Psoas muscle (tissue), 8 donors: Measurements from ENCODE around the gene GDF11. TPM values are rescaled to one million over a fixed set of nuclear protein-coding genes. Genes with fewer than 3 reads are reported as not detected.

Experiments used
- ATAC-seq, 4 donors: fragments of 200-7000 bp; cut with Tn5 transposase; one replicate each; pipeline ENCODE4 v1.9.1; 2020; ENCODE audit warnings: moderate library complexity in 3 of 4, mild to moderate bottlenecking in 2 of 4
- DNase-seq, 2 donors: peaks; one replicate each; pipeline ENCODE4 v3.0.0-alpha.2; 2020
- H3K27ac ChIP-seq: fragments of 200-600 bp; one replicate; pipeline ENCODE4 v1.8.0; 2022
- H3K27me3 ChIP-seq, 3 donors: fragments of 200-600 bp in 1 of 3; one replicate each; pipeline versions ENCODE4 v1.6.1 to v1.8.0; 2013 to 2022; ENCODE audit warnings: low read length in 2 of 3, mild to moderate bottlenecking in 2 of 3, moderate library complexity in 1 of 3; ENCODE audit not compliant: insufficient read depth in 3 of 3
- H3K36me3 ChIP-seq, 2 donors: fragments of 200-600 bp in 1 of 2; one replicate each; pipeline versions ENCODE4 v1.6.1 to v1.8.0; 2013 to 2022; ENCODE audit warnings: low read depth in 1 of 2, mild to moderate bottlenecking in 1 of 2, moderate library complexity in 1 of 2; ENCODE audit not compliant: insufficient read depth in 1 of 2
- H3K4me1 ChIP-seq: fragments of 200-600 bp; one replicate; pipeline ENCODE4 v1.8.0; 2022
- H3K4me3 ChIP-seq: fragments of 200-600 bp; one replicate; pipeline ENCODE4 v1.8.0; 2022; ENCODE audit warnings: mild to moderate bottlenecking
- H3K9me3 ChIP-seq: fragments of 200-600 bp; one replicate; pipeline ENCODE4 v1.8.0; 2022
- WGBS, 3 donors: extraction: QIAGEN DNeasy Blood & Tissue Kit; methylation state at CpG; one replicate each; pipeline versions ENCODE4 v1.1.6 to v1.1.7; 2013; 5-methylcytosine and 5-hydroxymethylcytosine counted together
- intact Hi-C, 2 donors: fragments of 100-400 bp; cut with DNase I; formaldehyde crosslinking; loops; one replicate each; pipeline versions ENCODE4 v1.11.0 to v1.14.2; 2022
- polyA plus RNA-seq, 3 donors: library from polyadenylated mRNA; stranded (reverse); fragments of 200-250 nt; gene quantifications; one replicate each; pipeline ENCODE4 v1.2.3, GENCODE V29; 2013
- total RNA-seq, 4 donors: library from RNA; stranded (reverse); fragmentation: NEBNext Ultra II Directional in 2 of 4; extraction: Animal tissue kit (Norgen Biotek cat#: 25700) in 2 of 4; gene quantifications; one replicate each; pipeline versions ENCODE4 v1.2.1 to v1.2.4, GENCODE V29; 2021 to 2023
- TF ChIP-seq, protein P1 (sequence below): fragments of 200-600 bp; IDR thresholded peaks from one replicate; pipeline ENCODE4 v1.8.0; 2022; ENCODE audit warnings: antibody characterized with exemption
- donor health status: healthy with polysubstance abuse.
- donor health status: DM: no; HTN: no; CAD: no; lungs with moderate emphysema.
- donor health status: Bipolar disorder and iron deficiency.
- donor health status: healthy.
- donor health status: DM: yes; HTN: yes; CAD: no.
- donor health status: DM: no; HTN: no; CAD: no.
- donor health status: DM: no; HTN: no; CAD: no.
- donor health status: DM: yes; HTN: yes; CAD: no.

Gene GDF11
- total and polyA plus RNA-seq, 7 donors = 0.34 to 4.8 (median 1.4) TPM

- intact Hi-C loops = loop anchor here (2.0 to 5.0 kb wide), 3 partner anchors 60 to 289 kb away; no protein-coding TSS in a partner anchor
- TF ChIP-seq, protein P1, sequence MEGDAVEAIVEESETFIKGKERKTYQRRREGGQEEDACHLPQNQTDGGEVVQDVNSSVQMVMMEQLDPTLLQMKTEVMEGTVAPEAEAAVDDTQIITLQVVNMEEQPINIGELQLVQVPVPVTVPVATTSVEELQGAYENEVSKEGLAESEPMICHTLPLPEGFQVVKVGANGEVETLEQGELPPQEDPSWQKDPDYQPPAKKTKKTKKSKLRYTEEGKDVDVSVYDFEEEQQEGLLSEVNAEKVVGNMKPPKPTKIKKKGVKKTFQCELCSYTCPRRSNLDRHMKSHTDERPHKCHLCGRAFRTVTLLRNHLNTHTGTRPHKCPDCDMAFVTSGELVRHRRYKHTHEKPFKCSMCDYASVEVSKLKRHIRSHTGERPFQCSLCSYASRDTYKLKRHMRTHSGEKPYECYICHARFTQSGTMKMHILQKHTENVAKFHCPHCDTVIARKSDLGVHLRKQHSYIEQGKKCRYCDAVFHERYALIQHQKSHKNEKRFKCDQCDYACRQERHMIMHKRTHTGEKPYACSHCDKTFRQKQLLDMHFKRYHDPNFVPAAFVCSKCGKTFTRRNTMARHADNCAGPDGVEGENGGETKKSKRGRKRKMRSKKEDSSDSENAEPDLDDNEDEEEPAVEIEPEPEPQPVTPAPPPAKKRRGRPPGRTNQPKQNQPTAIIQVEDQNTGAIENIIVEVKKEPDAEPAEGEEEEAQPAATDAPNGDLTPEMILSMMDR = peak; percentile 93
- Histone ChIP-seq H3K27me3 (no peaks in the 10 kb centered on the region), H3K4me1 (no peaks in the 10 kb centered on the region), H3K36me3 (no peaks in the 10 kb centered on the region), H3K27ac (no peak overlapping the region), H3K4me3 (peak overlapping the region; percentile 64), H3K9me3 (no peaks in the 10 kb centered on the region)
- ATAC-seq (peak; percentile 49 to 83 (median 70)), DNase-seq (peak; percentile 72 to 77)
- 2 to 4% (median 2%) methylated on average over 14 of the region's 14 CpGs for WGBS, 3 donors
Observed at GRCh38 chr12:55738123-55739024, 4.5 kb upstream of the GDF11 start.

GRCh38 chr12:55739025-55739378 lies 3.9 kb upstream of the GDF11 start:
- Histone ChIP-seq H3K4me3 (peak overlapping the region; percentile 64), H3K27ac (no peak overlapping the region), H3K4me1 (peaks cover 4% of the 10 kb centered on the region), H3K9me3 (no peaks in the 10 kb centered on the region), H3K36me3 (no peaks in the 10 kb centered on the region), H3K27me3 (peaks cover 0 to 4% (median 0%) of the 10 kb centered on the region in 3 donors)
- TF ChIP-seq, protein P1 = no peak
- 76 to 87% (median 78%) methylated on average over 2 of the region's 2 CpGs for whole genome bisulfite sequencing, 3 donors
- intact Hi-C loops = loop anchor here (2.0 to 5.0 kb wide), 3 partner anchors 60 to 288 kb away; no protein-coding TSS in a partner anchor
- ATAC-seq = no peak
- no peak for DNase-seq

DNA sequence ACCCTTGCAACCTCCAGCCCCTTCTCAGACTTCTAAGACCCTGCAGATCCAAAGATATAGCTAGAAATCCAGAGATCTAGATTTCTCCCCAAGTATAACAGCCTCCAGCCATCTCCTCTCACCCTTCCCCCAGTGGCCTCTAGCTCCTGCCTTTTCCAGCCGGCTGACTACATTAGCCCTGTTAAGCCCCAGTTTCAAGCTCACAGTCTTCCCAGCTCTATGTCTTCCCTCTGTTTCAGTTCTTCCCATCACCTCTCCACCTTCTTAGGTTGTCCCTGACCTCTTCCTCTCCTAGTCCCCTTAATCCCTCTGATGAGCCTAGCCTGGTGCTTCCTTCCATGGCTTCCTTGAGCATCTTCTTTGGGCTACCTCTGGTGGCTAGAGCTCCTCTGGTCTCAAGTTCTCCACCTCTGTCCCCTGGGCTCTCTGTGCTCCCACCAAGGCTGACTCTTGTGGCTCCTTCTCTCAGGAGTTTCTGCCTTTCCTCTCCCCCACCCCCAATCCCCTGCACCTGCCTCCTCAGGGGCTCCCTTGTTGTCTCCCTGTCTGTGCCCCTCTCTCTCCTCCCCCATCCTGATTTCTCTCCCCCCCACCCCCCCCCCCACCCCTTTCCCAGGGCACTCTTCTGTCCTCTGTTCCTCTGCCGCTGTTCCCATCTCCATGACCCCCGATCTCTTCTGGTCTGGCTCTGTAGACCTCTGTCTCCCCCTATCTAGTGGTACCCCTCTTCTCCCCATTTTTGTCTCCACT lies 816 bp upstream of the GDF11 start:
- 12 to 44% (median 32%) methylated on average over 2 to 3 of the region's 3 CpGs for WGBS, 3 donors
- TF ChIP-seq, protein P1 = no peak
- DNase-seq (no peak), ATAC-seq (no peak)
- intact Hi-C loops = no loop called here
- Histone ChIP-seq H3K4me1 (peaks cover 19% of the 10 kb centered on the region), H3K36me3 (no peaks in the 10 kb centered on the region), H3K27me3 (peaks cover 0 to 8% (median 3%) of the 10 kb centered on the region in 3 donors), H3K9me3 (no peaks in the 10 kb centered on the region), H3K4me3 (peak overlapping the region; percentile 67), H3K27ac (no peak overlapping the region)

DNA sequence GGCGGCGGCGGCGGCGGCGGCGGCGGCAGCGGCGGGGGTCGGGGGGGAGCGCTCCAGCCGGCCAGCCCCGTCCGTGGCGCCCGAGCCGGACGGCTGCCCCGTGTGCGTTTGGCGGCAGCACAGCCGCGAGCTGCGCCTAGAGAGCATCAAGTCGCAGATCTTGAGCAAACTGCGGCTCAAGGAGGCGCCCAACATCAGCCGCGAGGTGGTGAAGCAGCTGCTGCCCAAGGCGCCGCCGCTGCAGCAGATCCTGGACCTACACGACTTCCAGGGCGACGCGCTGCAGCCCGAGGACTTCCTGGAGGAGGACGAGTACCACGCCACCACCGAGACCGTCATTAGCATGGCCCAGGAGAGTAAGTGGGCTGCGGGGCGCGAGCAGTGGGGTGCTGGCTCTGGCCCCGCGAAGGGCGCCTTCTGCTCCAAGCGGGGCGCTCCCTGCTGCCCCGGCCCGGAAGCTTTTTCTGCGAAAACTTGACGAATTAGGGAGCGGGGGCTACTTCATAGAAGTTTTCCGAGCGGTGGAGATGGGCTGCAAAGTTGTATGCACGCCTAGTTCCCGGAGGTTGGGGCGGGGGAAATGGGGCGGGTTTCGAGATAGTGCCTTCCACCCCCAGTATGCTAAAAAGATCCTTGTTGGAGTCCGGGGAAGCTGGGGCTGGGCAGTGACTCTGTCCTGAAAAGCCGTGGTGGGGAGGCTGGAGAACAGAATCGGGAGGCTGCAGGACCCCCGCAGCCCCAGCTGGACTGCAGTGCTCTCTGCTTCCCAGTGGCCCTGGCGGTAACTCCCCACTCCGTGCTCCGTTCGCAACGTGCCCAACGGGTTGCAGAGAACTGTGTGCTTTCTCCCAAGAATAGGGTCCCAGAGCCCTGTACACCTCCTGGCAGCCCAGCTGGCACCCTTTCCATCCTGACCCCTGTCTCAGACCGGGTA lies 751 bp downstream of the GDF11 start:
- WGBS, 3 donors = 1 to 2% (median 2%) methylated on average over 53 to 72 of the region's 73 CpGs
- intact Hi-C loops = no loop called here
- Histone ChIP-seq H3K9me3 (no peaks in the 10 kb centered on the region), H3K4me3 (peak overlapping the region; percentile 67), H3K27me3 (peaks cover 0 to 8% (median 3%) of the 10 kb centered on the region in 3 donors), H3K4me1 (peaks cover 19% of the 10 kb centered on the region), H3K36me3 (no peaks in the 10 kb centered on the region), H3K27ac (no peak overlapping the region)
- ATAC-seq (peak; percentile 28 to 61 (median 48)), DNase-seq (peak; percentile 65 to 79)
- TF ChIP-seq, protein P1 = no peak
